ENCODE data around the gene TREML1.

TREML1 gene

DNA sequence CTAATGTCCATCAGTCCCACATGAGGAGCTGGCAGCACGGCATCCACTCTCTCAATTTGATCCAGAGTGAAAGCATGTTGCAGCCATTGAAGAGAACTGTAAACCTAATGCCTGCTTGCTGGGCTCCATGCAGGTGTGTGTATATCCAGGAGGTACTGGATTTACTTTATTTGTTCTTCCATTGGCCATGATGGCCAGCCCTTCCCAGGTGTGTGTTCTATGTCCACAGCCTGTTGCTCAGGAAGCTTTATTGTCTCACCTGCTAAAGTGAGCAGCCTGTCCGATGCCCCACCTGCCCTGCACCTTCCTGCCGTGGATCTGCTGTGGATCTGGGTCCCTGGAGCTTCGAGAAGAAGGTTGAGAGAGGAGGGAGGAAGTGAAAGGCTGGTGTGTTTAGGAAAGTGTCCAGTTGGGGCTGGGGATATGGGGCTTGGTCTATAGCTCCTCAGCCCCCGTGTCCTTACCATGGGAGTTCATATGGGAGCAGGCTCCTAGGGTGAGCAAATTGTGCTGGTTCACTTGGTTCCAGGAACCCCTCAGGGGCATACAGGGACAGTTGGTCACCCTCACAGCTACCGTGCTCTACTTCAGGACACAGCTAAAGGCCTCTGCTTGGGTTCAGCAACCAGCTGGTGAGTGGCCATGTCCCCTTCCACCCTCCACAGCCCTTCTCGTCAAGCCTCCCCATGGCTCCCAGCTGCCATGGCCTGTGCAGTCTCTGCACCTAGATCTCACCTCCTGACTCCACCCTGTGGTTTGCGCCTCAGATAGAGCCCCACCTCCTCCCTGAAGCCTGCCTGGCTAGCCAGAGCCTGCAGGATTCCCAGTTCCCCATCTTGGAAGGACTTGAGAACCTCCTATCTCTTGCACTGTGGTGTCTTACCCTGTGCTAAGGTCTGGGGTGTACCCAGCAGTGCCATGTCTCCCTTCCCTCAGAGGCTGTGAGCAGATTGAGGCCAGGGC lies 34.1 kb upstream of the TREML1 start:
- no peak for DNase-seq (ENCODE audit: low read depth)
- no peak overlapping the region for H3K4me3 ChIP-seq (ENCODE audit: low read depth, low read length)
- TF ChIP-seq CTCF (IDR thresholded peaks at IDR 0.05; ENCODE audit: control insufficient read depth, extremely low read depth, insufficient read depth) = no peak

DNA sequence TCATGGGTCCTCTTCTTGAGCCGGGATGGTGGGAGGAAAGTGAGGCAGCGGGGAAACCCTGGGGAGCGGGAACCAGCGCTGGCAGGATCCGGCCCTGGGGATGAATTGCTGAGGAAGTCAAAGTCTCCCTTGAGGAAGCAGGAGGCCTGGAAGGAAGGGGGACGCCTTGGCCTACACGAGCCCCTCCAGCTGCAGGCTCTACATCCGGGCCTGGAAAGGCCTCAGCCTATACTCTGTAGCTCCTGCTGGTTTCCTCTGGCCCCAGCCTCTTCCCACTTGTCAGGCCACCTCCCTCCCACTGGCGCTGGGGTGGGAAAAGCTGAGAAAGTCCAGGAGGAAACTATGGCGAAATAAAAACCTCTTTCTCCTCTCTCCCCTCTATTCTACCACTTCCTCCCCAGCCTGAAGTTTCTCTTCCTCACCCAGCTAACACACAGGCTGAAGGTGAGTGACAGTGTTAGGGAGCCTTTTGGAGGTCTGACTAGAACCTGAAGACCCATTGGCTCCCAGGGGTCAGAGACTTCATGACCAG lies 31.9 kb upstream of the TREML1 start:
- TF ChIP-seq CTCF (IDR thresholded peaks at IDR 0.05; ENCODE audit: control insufficient read depth, extremely low read depth, insufficient read depth) = no peak
- DNase-seq (ENCODE audit: low read depth) = no peak
- H3K4me3 ChIP-seq (ENCODE audit: low read depth, low read length) = no peak overlapping the region

- no peak for TF ChIP-seq CTCF (IDR thresholded peaks at IDR 0.05; ENCODE audit: control insufficient read depth, extremely low read depth, insufficient read depth)
- DNase-seq (ENCODE audit: low read depth) = no peak
- H3K4me3 ChIP-seq (ENCODE audit: low read depth, low read length) = no peak overlapping the region
These were observed 30.6 kb upstream of the TREML1 start for GRCh38 chr6:41184761-41185160.

- DNase-seq (ENCODE audit: low read depth) = peak; percentile 58
- TF ChIP-seq CTCF (IDR thresholded peaks at IDR 0.05; ENCODE audit: control insufficient read depth, extremely low read depth, insufficient read depth) = peak; percentile 89
These were observed 28.2 kb upstream of the TREML1 start for GRCh38 chr6:41182069-41183034.

GRCh38 chr6:41181566-41181965 lies 27.4 kb upstream of the TREML1 start:
- no peak for DNase-seq (ENCODE audit: low read depth)
- H3K4me3 ChIP-seq (ENCODE audit: low read depth, low read length) = no peak overlapping the region
- no peak for TF ChIP-seq CTCF (IDR thresholded peaks at IDR 0.05; ENCODE audit: control insufficient read depth, extremely low read depth, insufficient read depth)

More at GRCh38 chr6:41182069-41183034, 28.2 kb upstream of the TREML1 start:
- H3K4me3 ChIP-seq (ENCODE audit: low read depth, low read length) = no peak overlapping the region

GRCh38 chr6:41179163-41179562 lies 25.0 kb upstream of the TREML1 start:
- DNase-seq (ENCODE audit: low read depth) = no peak
- no peak for TF ChIP-seq CTCF (IDR thresholded peaks at IDR 0.05; ENCODE audit: control insufficient read depth, extremely low read depth, insufficient read depth)
- no peak overlapping the region for H3K4me3 ChIP-seq (ENCODE audit: low read depth, low read length)

All from LNCaP clone FGC (cell line).